Stimulated activated CD4-positive, alpha-beta T cell treated with anti-CD3 and anti-CD28 coated beads, TNF-alpha, amount 100 ng/mL, for 1 hour (primary cell): ENCODE data around the gene TUBB4B.

Experiments used
- DNase-seq, 3 donors: peaks; one replicate each; pipeline ENCODE4 v3.0.0-alpha.2; 2020; ENCODE audit warnings: low read depth in 3 of 3, low spot score in 1 of 3

Gene TUBB4B

GRCh38 chr9:137212520-137212919, 28.6 kb upstream of the TUBB4B start:
- no peak for DNase-seq

GRCh38 chr9:137213160-137214060, 27.7 kb upstream of the TUBB4B start:
- no peak for DNase-seq

DNA sequence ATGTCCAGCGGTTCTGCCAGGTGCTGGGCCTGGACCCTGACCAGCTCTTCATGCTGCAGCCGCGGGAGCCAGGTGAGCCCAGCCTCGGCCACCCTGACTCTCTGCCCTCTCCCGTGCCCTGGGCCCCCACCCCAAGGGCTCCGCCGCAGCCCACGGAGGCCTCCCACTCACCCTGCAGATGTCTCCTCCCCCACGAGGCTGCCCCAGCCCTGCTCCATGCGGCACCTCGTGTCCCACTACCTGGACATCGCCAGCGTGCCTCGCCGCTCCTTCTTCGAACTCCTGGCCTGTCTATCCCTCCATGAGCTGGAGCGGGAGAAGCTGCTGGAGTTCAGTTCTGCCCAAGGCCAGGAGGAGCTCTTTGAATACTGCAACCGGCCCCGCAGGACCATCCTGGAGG, 26.5 kb upstream of the TUBB4B start:
- DNase-seq, result no peak

GRCh38 chr9:137215196-137215986, 25.7 kb upstream of the TUBB4B start:
- DNase-seq, result no peak

DNA sequence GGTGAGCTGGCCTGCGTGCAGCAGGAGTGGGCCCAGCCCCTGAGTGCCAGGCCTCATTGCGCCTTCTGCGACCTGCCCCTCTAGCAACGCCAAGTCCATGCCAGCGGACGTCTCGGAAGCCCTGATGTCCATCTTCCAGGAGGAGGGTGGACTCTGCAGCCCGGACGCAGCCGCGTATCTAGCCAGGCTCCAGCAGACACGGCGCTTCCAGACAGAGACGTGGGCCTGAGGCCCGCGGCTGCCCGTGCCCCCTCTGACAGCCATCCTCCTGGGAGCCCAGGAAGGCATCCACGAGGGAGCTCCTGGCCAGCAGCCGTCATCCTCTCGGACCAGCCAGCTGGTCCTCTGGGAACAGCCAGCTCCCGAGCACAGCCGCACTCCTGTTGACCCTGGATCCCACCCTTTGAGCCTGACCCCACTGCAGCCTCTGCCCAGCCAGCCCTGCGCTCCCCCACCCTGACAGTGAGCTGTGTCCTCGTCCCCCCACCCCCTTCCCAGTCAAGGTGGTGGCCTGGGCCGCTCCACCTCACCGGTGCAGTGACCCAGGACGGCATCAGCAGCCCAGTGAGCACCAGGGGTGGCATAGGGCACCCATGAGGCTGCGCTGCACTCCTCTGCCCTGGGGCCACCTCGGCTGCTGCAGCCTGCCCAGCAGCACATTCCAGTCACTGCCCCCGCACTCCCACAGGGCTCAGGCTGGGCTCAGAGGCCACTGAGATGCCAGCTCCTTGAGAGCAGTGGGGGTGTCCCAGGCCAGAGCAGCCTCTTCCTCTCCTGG, 24.7 kb upstream of the TUBB4B start:
- DNase-seq, result no peak

DNA sequence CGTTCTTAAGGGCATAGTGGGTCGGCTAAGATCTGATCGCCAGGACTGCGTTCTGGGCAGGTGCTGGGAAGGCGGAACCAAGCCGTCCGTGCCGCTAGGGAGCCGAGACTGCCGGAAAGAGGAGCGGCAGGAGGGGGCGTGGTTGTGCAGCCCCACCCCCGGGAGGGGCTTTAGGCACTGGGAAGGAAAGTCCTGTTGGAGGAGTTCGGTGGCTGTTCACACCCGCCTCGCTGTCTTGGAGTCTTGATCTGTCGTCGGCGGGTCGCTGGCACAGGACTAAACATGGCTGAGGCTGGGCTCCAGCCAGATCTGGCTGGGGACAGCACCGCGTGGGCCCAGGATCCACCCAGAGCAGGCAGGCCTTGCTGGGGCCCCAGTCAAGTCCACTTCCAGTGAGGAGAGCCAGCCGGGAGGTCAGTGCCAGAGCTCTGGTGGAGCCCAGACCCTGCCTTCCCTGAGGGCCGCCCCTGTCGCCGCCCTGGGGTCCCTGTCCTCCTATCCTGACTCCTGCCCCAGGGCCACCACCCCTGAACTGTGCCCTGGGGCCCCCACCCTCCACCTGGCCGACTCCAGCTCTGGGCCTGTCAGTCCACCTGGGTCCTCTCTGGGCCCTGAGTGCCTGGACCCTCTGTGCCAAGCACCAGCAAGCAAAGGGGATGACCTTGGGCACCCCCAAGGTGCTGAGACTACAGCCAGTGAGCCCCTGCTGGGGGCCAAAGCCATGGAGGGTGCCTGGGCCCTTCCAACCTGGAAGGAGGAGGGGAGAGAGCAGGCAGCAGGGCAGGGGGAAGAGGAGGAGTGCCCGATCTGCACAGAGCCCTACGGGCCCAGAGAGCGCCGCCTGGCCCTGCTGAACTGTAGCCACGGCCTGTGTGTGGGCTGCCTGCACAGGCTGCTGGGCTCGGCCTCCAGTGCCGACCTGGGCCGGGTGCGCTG, 23.5 kb upstream of the TUBB4B start:
- DNase-seq, result no peak

GRCh38 chr9:137218212-137218753, 22.8 kb upstream of the TUBB4B start:
- no peak for DNase-seq

GRCh38 chr9:137218754-137219271, 22.3 kb upstream of the TUBB4B start:
- no peak for DNase-seq

GRCh38 chr9:137219757-137220316, 21.2 kb upstream of the TUBB4B start:
- no peak for DNase-seq

- DNase-seq, result no peak
Observed at GRCh38 chr9:137220317-137221094, 20.6 kb upstream of the TUBB4B start.

GRCh38 chr9:137221095-137221505, 20.0 kb upstream of the TUBB4B start:
- DNase-seq, result no peak

- DNase-seq, result no peak
Observed at GRCh38 chr9:137221506-137222111, 19.5 kb upstream of the TUBB4B start.

DNA sequence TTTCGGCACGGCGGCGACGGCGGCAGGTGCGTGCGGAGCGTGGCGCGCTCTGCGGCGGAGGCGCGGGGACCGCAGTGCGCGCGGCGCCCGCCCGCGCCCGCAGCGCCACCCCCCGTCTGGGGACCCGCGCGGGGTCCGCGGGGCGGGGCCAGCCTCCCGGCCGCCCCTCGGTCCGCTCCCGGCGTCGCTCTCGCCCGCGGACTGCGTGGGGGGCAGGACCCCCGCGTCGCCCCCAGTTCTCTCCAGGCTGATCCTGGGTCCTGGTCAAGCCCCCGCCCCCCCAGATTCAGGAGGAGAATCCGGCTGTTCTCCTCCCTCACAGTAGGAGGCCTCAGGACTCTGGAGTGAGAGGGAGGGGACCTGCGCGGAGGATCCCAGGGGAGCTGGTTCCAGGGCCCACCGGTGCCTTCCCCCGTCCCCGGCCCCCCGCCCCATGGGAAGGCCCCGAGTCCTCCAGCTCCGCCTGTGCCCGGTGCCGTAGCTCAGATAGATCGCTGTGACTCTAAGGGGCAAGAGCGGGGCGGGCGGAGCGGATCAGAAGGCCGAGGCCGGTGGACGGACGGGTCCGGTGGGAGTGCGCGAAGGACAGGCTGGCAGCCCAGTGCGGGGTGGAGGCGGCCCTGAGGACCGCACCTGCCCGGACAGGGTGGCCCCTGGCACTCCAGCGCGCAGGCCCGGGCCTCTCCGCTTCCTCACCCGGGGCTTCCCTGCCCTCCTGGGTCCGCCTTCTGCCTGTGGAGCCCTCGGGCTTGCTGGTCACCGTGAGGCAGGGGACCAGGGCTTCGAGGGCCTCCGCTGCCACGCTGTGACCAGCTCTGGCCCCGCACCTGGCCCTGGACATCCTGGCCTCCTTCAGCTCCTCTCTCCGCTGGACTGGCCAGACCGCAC, 18.7 kb upstream of the TUBB4B start, which contains the start of gene RNF208:
TSS of gene RNF208 (minus strand) at position 51 of the 888 bp plus-strand sequence. CDS start 1,028 bp downstream, outside the sequence.
- no peak for DNase-seq

- peak; percentile 97 to 99 (median 97) for DNase-seq
Observed at GRCh38 chr9:137223078-137223970, 17.8 kb upstream of the TUBB4B start.

DNA sequence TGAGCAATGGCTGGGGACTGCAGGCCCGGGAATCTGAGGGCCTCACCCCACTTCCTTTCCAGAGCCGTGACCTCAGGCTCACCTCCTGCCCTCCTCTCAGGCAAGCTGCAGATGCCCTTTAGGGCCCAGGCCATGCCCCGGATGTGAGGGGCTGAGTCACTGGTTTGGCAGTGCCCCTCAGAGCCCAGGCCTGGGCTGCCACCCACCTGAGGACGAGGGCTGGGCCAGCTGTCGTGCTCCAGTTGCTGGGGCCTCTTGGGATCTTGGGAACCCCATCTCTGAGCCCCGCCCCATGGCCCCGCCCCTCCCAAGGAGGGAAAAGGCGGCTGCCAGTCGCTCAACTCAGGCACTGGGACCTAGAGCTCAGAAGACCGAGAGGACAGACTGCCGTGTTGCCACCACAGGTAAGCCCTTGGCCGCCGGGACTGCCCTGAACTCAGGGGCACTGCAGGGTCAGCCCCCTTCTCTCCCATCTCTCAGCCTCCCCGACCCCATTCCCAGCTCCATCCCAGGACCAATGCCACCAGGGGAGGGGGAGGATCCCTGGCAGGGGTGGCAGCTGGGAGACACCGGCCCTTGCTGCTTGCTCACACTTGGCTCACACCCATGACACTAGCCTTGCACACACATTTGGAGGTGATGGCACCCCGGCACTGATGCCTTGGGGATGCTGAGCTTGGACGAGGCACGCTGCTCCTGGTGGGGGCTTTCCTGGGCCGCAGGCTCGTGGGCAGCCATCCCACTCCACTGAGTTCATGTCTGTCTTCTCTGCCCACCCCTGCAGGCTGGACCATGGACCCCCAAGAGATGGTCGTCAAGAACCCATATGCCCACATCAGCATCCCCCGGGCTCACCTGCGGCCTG, 16.0 kb upstream of the TUBB4B start, which contains the start of gene CYSRT1:
TSS of gene CYSRT1 (plus strand) at position 345 of the 865 bp plus-strand sequence. CDS start at position 793, 448 bp downstream.
- DNase-seq, result no peak
